Measurements from ENCODE around the gene CNTNAP3. TPM values are rescaled to one million over a fixed set of nuclear protein-coding genes. Genes with fewer than 3 reads are reported as not detected.
"Not testable (repeated sequence)": the region's sequence is repeated elsewhere in the genome, so short reads cannot be mapped to it uniquely, and the experiment has no call there.

CNTNAP3 gene
- total RNA-seq (2014; rRNA removed; shearing (Covaris generic)) (not detected in 2 replicates), polyA plus RNA-seq (2016; fragmentation: Nextera tagmentation; extraction: Ambion mirVana) (not detected in 2 replicates)

DNA sequence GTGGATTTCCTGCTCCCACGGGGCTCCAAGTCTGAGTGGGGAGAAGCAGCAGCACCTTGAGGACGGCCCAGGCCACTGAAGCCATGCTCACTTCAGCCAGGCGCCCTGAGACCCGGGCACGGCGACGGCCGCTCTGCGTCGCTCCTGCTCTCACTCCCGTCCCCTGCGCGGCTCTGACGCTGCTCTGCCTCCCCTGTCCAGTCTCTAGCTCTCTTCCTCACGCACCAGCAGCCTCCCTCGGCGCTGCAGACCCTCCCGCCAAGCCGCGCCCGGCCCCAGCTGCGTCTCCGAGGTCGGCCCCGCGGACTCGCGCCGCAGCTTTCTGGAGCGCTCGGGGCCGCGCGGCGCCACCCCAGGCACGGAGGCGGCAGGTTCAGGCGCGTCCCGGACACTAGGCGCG lies at the start of gene CNTNAP3:
Gene CNTNAP3, minus strand, starts transcription at position 188 of the 400 bp plus-strand sequence. Its CDS starts 103 bp downstream, at position 85.
- H3K36me3 ChIP-seq (ENCODE audit: low read depth); H3K9me3 ChIP-seq (ENCODE audit: low read depth); H3K27me3 ChIP-seq (replicated peaks; ENCODE audit: insufficient read depth); H3K9me2 ChIP-seq (ENCODE audit: insufficient read depth); H3K9ac ChIP-seq; H3K4me2 ChIP-seq (ENCODE audit: unreplicated experiment); H2AFZ ChIP-seq; H3F3A ChIP-seq (ENCODE audit: insufficient read depth); H3K4me3 ChIP-seq; DNase-seq; H3K4me1 ChIP-seq (ENCODE audit: insufficient read depth); H3K79me2 ChIP-seq (ENCODE audit: insufficient read depth); H3K27ac ChIP-seq; in situ Hi-C loops (cut with MboI); H4K20me1 ChIP-seq (ENCODE audit: insufficient read depth): not testable (repeated sequence)
- no CpG with 5 or more reads among the region's 42 CpGs for WGBS, 2 experiments (ENCODE audit: low coverage in 1 of 2, low lambda C conversion rate in 2 of 2, missing lambda C conversion rate in 2 of 2)

DNA sequence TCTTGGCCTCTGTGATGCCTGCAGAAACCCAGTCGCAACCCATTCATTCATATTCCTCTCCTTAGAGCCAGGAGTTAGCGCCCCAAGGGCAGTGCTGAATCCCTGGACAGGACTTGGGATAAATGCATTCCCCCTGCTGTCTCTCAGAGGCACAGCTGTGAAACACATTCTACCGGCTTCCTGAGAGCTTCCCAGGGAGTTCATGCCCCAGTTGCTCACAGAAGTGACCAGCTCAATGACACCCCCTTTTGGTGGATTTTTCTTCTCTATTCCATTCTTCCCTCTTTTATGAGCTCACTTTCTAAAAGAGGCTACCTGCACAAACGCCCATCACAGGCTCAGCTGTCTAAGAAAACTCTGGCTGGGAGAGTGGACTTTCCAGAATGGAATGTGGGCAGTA lies 8.0 kb downstream of the CNTNAP3 start:
- DNase-seq; in situ Hi-C loops (cut with MboI): not testable (repeated sequence)
- 0% methylated on average over 1 of the region's 4 CpGs; no CpG with 5 or more reads in 1 of the 2 experiments for WGBS, 2 experiments (ENCODE audit: low coverage in 1 of 2, low lambda C conversion rate in 2 of 2, missing lambda C conversion rate in 2 of 2)

DNA sequence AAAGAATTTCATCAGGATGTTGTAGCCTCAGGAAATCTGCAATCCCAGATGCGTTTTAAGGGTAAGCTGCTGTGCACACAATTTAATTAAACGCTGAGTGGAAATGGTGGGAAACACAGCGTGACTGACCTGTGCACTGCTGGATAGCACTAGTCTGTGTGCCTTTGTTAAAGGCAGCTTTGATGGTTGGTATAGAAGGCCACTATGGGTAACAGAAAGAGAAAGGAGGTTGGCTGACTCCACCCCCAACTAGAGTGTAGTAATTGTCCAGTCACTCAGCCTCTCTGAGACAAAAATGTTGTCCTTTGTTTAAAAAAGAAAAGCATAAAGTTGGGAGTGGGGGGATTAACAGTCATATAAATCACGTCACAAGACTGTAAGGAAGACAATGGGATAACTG lies 45.5 kb downstream of the CNTNAP3 start:
- H3K27ac ChIP-seq; H3K36me3 ChIP-seq (ENCODE audit: low read depth); DNase-seq; H3F3A ChIP-seq (ENCODE audit: insufficient read depth); H2AFZ ChIP-seq; H4K20me1 ChIP-seq (ENCODE audit: insufficient read depth); H3K9me2 ChIP-seq (ENCODE audit: insufficient read depth); H3K27me3 ChIP-seq (replicated peaks; ENCODE audit: insufficient read depth); H3K9me3 ChIP-seq (ENCODE audit: low read depth); H3K4me1 ChIP-seq (ENCODE audit: insufficient read depth); H3K79me2 ChIP-seq (ENCODE audit: insufficient read depth); in situ Hi-C loops (cut with MboI); H3K4me2 ChIP-seq (ENCODE audit: unreplicated experiment); H3K9ac ChIP-seq; H3K4me3 ChIP-seq: not testable (repeated sequence)
- no CpG with 5 or more reads among the region's 4 CpGs for WGBS, 2 experiments (ENCODE audit: low coverage in 1 of 2, low lambda C conversion rate in 2 of 2, missing lambda C conversion rate in 2 of 2)

More for the DNA sequence above, 8.0 kb downstream of the CNTNAP3 start:
- not testable (repeated sequence) for H3K4me3 ChIP-seq; H3F3A ChIP-seq (ENCODE audit: insufficient read depth); H3K9me3 ChIP-seq (ENCODE audit: low read depth); H3K9ac ChIP-seq; H3K79me2 ChIP-seq (ENCODE audit: insufficient read depth); H3K4me2 ChIP-seq (ENCODE audit: unreplicated experiment); H2AFZ ChIP-seq; H3K27me3 ChIP-seq (replicated peaks; ENCODE audit: insufficient read depth); H3K9me2 ChIP-seq (ENCODE audit: insufficient read depth); H4K20me1 ChIP-seq (ENCODE audit: insufficient read depth); H3K4me1 ChIP-seq (ENCODE audit: insufficient read depth); H3K36me3 ChIP-seq (ENCODE audit: low read depth); H3K27ac ChIP-seq

DNA sequence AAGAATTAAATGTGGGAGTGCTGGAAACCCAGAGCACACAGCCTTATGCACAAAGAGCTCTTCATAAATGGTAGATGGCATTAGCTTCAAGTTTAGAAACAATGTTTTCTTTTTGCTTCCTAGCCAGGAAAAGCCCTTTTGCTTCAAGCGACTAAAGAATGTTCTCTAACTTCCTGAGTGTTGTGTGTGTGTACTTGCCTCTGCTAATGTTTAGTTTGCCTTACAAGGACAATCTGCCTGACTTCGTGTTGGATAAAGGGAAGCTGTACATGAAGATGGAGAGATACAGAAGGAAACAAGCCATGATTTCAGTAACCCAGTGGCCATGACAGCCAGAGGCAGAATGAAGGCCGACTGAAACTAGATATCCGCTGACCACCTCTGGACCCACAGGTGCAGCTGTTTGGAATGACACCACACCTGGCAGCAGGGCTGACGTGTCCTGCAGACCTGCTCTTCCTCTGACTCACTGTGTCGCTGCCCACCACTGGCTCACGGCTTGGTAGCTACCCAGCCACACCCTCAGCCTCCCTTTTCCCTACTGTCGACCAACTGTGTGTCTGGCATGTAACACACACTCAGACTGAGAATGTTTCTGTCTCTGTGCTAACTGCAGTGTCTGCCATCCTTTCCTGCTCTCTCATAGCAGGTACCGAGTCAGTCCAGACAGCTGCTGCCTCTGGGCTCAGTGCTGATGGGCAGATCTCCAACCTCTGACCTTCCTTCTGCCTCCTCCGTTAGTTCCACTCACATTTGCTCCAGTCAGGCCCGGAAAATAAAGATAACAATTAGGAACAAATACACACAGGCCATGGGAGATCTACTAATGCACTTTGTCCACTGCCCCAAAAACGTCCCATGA lies 55.6 kb downstream of the CNTNAP3 start:
- H3K27me3 ChIP-seq (replicated peaks; ENCODE audit: insufficient read depth); H3K79me2 ChIP-seq (ENCODE audit: insufficient read depth); DNase-seq; H3K9ac ChIP-seq; H3K4me2 ChIP-seq (ENCODE audit: unreplicated experiment); H3F3A ChIP-seq (ENCODE audit: insufficient read depth); H3K36me3 ChIP-seq (ENCODE audit: low read depth); H3K27ac ChIP-seq; in situ Hi-C loops (cut with MboI); H4K20me1 ChIP-seq (ENCODE audit: insufficient read depth); H3K4me3 ChIP-seq; H3K4me1 ChIP-seq (ENCODE audit: insufficient read depth); H3K9me2 ChIP-seq (ENCODE audit: insufficient read depth); H3K9me3 ChIP-seq (ENCODE audit: low read depth); H2AFZ ChIP-seq: not testable (repeated sequence)
- no CpG with 5 or more reads among the region's 12 CpGs for WGBS, 2 experiments (ENCODE audit: low coverage in 1 of 2, low lambda C conversion rate in 2 of 2, missing lambda C conversion rate in 2 of 2)

DNA sequence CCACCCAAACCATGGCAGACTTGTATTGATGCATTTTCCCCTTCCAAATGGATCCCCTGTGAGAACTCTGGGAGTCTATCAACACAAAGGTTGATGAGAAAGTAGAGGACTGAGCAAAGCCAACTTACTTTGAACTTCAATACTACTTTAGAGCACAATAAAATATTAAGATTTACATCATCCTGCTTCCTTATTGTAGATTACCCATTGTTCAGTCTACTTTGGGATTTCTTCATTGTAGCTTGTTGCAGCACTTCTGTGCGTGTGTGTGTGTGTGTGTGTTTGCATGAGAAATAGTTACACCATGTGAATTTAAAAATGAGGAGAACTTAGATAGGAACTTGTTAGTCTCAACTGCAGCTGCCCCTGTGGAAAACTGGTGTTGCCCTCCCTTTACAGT lies 72.0 kb downstream of the CNTNAP3 start:
- H3K9me2 ChIP-seq (ENCODE audit: insufficient read depth); H3K4me1 ChIP-seq (ENCODE audit: insufficient read depth); H3K36me3 ChIP-seq (ENCODE audit: low read depth); H3K9ac ChIP-seq; H3K27me3 ChIP-seq (replicated peaks; ENCODE audit: insufficient read depth); H2AFZ ChIP-seq; H3K9me3 ChIP-seq (ENCODE audit: low read depth); H3K79me2 ChIP-seq (ENCODE audit: insufficient read depth); H3F3A ChIP-seq (ENCODE audit: insufficient read depth); in situ Hi-C loops (cut with MboI); H3K27ac ChIP-seq; H3K4me2 ChIP-seq (ENCODE audit: unreplicated experiment); H3K4me3 ChIP-seq; H4K20me1 ChIP-seq (ENCODE audit: insufficient read depth); DNase-seq: not testable (repeated sequence)
- WGBS, 2 experiments (ENCODE audit: low coverage in 1 of 2, low lambda C conversion rate in 2 of 2, missing lambda C conversion rate in 2 of 2), result no CpG with 5 or more reads among the region's 1 CpG

DNA sequence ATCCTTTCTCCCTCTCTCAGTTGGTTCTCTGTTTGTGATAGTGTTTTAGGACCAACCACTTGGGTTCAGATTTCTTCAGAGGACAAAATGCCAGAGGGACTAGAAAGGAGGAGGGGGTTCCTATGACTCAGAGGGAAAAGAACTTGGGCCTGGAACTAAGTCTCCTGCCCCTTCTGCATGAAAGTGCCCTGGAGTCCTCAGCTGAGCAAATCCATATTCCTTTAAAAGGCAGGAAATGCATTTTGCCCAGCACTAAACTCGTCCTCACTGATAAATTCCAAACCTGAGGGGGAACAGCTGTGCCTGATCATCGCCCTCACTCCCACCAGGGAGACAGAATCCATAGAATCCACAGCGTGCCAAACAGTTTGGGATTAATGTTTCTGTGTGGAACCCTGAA lies 78.2 kb downstream of the CNTNAP3 start:
- H3K27me3 ChIP-seq (replicated peaks; ENCODE audit: insufficient read depth); H3K27ac ChIP-seq; H3K4me3 ChIP-seq; H3F3A ChIP-seq (ENCODE audit: insufficient read depth); H3K79me2 ChIP-seq (ENCODE audit: insufficient read depth); H3K9me2 ChIP-seq (ENCODE audit: insufficient read depth); H3K4me2 ChIP-seq (ENCODE audit: unreplicated experiment); DNase-seq; H3K4me1 ChIP-seq (ENCODE audit: insufficient read depth); H2AFZ ChIP-seq; H3K36me3 ChIP-seq (ENCODE audit: low read depth); H4K20me1 ChIP-seq (ENCODE audit: insufficient read depth); H3K9ac ChIP-seq; H3K9me3 ChIP-seq (ENCODE audit: low read depth); in situ Hi-C loops (cut with MboI): not testable (repeated sequence)
- WGBS, 2 experiments (ENCODE audit: low coverage in 1 of 2, low lambda C conversion rate in 2 of 2, missing lambda C conversion rate in 2 of 2), result no CpG with 5 or more reads among the region's 3 CpGs

DNA sequence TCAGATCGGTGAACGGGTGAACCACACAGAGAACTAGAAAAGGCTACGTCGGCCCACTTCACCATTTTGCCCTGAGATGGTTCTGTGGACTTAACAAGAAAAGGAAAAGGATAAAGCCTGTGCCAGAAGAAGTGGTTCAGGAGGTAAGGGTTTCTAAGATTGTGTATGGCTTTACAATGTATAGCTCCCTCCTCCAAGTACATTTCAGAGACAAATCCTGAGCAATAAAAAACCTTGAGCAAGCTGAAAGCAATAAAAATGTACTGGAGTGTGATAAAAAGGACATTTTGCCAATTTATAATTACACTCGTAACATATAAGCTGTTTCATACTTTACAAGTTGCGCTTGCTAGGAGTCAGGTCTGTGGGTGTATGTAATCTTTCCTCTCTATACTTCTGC lies 81.3 kb downstream of the CNTNAP3 start:
- H3K4me1 ChIP-seq (ENCODE audit: insufficient read depth); in situ Hi-C loops (cut with MboI); H3K27ac ChIP-seq; H2AFZ ChIP-seq; H3K9me3 ChIP-seq (ENCODE audit: low read depth); DNase-seq; H3K36me3 ChIP-seq (ENCODE audit: low read depth); H3K4me3 ChIP-seq; H3K9me2 ChIP-seq (ENCODE audit: insufficient read depth); H3F3A ChIP-seq (ENCODE audit: insufficient read depth); H3K27me3 ChIP-seq (replicated peaks; ENCODE audit: insufficient read depth); H4K20me1 ChIP-seq (ENCODE audit: insufficient read depth); H3K9ac ChIP-seq; H3K4me2 ChIP-seq (ENCODE audit: unreplicated experiment); H3K79me2 ChIP-seq (ENCODE audit: insufficient read depth): not testable (repeated sequence)
- WGBS, 2 experiments (ENCODE audit: low coverage in 1 of 2, low lambda C conversion rate in 2 of 2, missing lambda C conversion rate in 2 of 2), result no CpG with 5 or more reads among the region's 6 CpGs
